Nephron (organoid): Measurements from ENCODE around the gene PIN1.

Source experiments
- H3K27ac Mint-ChIP-seq, 3 experiments: 2 replicates each; pipeline ENCODE4 v1.8.0; 2020; ENCODE audit warnings: mixed read lengths in 3 of 3, mild to moderate bottlenecking in 2 of 3, moderate library complexity in 1 of 3
- H3K27me3 Mint-ChIP-seq: 2 replicates; pipeline ENCODE4 v1.8.0; 2021; ENCODE audit warnings: low read depth, mild to moderate bottlenecking, moderate library complexity, mixed read lengths
- H3K36me3 Mint-ChIP-seq: 2 replicates; pipeline ENCODE4 v1.8.0; 2020; ENCODE audit warnings: low read depth, mixed read lengths
- H3K4me1 Mint-ChIP-seq: 2 replicates; pipeline ENCODE4 v1.8.0; 2020; ENCODE audit warnings: mixed read lengths
- H3K4me3 Mint-ChIP-seq, 3 experiments: 2 replicates each; pipeline ENCODE4 v1.8.0; 2020; ENCODE audit warnings: mild to moderate bottlenecking in 3 of 3, mixed read lengths in 3 of 3, moderate library complexity in 2 of 3
- H3K9me3 Mint-ChIP-seq: 2 replicates; pipeline ENCODE4 v1.8.0; 2020; ENCODE audit warnings: mixed read lengths
- TF ChIP-seq, protein P1 (sequence below), 3 experiments: fragments of 200-600 bp; sonication (generic); IDR thresholded peaks; one replicate each; pipeline ENCODE4 v1.5.0; 2021; ENCODE audit warnings: antibody characterized with exemption in 3 of 3; ENCODE audit not compliant: unreplicated experiment in 3 of 3

PIN1 gene

DNA sequence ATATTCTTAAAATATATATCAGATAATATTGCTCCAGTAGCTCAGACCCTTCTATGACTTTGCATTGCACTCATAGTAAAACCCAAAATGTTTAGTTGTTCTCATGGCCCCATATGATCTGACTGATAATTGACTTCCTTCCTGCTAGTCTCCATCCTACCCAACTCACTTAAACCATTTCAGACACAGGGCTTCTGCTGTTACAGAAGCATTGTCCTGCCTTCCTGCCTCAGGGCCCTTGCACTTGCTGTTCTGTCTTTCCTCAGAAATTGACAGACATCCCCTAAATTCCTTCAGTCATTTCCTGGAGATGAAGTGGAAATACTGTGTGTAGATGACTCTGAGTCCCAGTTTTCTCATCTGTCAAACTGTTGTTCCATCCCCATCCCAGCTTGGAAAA is 36.0 kb upstream of the PIN1 start:
- Mint-ChIP-seq H3K4me3 (no peak overlapping the region), H3K36me3 (peaks cover 17% of the 10 kb centered on the region), H3K9me3 (no peaks in the 10 kb centered on the region), H3K27me3 (no peaks in the 10 kb centered on the region), H3K27ac (no peak overlapping the region), H3K4me1 (peaks cover 7% of the 10 kb centered on the region)
- TF ChIP-seq, protein P1, sequence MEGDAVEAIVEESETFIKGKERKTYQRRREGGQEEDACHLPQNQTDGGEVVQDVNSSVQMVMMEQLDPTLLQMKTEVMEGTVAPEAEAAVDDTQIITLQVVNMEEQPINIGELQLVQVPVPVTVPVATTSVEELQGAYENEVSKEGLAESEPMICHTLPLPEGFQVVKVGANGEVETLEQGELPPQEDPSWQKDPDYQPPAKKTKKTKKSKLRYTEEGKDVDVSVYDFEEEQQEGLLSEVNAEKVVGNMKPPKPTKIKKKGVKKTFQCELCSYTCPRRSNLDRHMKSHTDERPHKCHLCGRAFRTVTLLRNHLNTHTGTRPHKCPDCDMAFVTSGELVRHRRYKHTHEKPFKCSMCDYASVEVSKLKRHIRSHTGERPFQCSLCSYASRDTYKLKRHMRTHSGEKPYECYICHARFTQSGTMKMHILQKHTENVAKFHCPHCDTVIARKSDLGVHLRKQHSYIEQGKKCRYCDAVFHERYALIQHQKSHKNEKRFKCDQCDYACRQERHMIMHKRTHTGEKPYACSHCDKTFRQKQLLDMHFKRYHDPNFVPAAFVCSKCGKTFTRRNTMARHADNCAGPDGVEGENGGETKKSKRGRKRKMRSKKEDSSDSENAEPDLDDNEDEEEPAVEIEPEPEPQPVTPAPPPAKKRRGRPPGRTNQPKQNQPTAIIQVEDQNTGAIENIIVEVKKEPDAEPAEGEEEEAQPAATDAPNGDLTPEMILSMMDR (IDR thresholded peaks at IDR 0.05; ENCODE audit: unreplicated experiment in 3 of 3), result no peak

DNA sequence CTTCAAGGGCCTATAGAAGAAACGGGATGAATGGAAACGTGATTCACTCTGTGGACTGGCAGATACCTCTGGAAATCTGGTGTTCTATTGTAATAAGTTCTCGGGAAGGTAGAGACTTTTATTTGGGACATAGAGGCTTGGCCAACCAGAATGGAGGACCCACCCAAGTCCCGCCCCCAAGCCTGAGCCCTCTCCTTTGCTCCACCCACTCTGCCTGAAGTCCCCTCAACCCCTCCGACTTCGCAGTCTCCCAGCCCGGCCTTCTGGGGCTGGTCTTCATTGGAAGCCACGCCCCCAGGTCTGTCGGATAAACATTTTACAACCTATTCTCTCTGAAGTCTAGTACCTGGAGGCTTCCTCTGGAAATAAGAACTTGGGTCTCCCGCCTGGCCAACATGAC is 33.1 kb upstream of the PIN1 start:
- no peak overlapping the region for H3K27ac Mint-ChIP-seq
- no peaks in the 10 kb centered on the region for H3K27me3 Mint-ChIP-seq
- TF ChIP-seq, protein P1 (IDR thresholded peaks at IDR 0.05; ENCODE audit: unreplicated experiment in 3 of 3), result no peak

DNA sequence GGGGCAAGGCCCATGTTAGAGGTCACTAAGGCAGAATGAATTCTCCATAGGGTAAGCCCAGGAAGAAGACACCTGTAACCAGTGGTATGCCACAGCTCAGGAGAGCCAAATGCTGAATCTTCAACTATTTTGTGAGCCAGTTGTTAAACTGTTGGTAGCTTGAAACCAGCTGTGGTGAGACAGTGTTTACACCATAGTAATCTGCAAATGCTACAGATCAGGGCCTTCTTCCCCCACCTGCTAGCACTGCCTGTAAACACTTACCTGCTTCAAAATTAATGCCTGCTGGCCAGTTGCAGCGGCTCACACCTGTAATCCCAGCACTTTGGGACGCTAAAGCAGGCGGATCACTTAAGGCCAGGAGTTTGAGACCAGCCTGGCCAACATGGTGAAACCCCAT is 28.3 kb upstream of the PIN1 start:
- TF ChIP-seq, protein P1 (IDR thresholded peaks at IDR 0.05; ENCODE audit: unreplicated experiment in 3 of 3), result no peak
- Mint-ChIP-seq H3K36me3 (peaks cover 38% of the 10 kb centered on the region), H3K27me3 (no peaks in the 10 kb centered on the region), H3K4me3 (no peak overlapping the region), H3K27ac (no peak overlapping the region), H3K4me1 (no peaks in the 10 kb centered on the region), H3K9me3 (no peaks in the 10 kb centered on the region)

More for the DNA sequence above, 33.1 kb upstream of the PIN1 start:
- Mint-ChIP-seq H3K36me3 (peaks cover 18% of the 10 kb centered on the region), H3K9me3 (no peaks in the 10 kb centered on the region), H3K4me1 (no peaks in the 10 kb centered on the region), H3K4me3 (no peak overlapping the region)

DNA sequence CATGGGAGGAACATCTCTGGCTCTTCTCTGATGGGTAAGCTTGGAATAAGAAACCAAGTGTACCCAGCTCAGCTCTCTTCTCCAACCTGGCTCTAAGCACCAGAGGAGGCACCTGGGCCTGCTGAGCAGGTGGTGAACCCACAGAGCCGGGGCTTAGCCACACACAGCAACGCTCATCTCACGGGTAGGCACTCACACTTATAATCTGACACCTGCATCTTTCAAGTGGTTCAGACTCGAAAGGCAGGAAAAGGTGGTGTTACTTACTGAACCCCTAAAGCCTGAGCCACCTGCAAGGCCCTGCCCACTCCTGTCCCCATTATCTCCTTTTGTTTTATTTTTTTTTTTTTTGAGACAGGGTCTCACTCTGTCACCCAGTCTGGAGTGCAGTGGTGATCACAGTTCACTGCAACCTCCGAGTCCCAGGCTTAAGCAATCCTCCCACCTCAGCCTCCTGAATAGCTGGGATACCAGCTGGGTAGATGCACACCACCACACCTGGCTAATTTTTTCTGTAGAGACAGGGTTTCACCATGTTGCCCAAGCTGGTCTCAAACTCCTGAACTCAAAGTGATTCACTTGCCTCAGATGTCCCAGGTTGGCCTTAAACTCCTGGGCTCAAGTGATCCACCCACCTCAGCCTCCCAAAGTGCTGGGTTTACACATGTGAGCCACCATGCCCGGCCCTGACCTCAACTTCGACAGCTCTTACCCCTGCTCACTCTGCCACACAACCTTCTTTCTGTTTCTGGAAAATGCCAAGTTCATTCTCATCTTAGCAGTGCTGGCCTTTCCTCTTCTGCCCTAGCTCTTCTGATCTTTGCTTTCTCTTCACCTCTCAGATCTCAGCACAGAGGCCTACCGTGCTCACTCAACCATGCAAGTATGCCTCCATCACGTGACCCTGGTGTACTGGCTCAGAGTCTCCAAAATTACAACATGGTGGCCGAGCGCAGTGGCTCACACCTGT is 26.0 kb upstream of the PIN1 start:
- H3K36me3 Mint-ChIP-seq, result peaks cover 35% of the 10 kb centered on the region
- no peak overlapping the region for H3K27ac Mint-ChIP-seq
- H3K4me3 Mint-ChIP-seq, result no peak overlapping the region
- no peaks in the 10 kb centered on the region for H3K4me1 Mint-ChIP-seq
- no peaks in the 10 kb centered on the region for H3K27me3 Mint-ChIP-seq
- peaks cover 3% of the 10 kb centered on the region for H3K9me3 Mint-ChIP-seq
- TF ChIP-seq, protein P1 (IDR thresholded peaks at IDR 0.05; ENCODE audit: unreplicated experiment in 3 of 3), result no peak

DNA sequence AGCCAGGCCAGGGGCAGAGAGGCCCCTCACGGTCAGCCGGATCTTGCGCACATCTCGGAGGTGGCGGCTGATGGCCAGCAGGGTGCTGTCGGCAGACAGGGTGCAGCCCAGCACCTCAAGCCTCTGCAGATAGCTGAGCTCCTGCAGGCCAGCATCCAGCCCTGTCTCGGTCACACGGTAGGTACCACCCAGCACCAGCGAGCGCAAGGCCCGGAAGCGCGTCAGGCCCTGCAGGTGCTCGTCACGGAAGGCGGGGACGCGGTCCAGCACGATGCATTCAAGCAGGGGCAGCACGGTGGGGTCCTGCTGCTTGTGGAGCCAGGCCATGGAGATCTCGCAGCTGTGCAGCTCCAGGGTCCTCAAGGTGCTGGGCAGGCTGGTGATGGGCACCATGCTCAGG is 24.0 kb upstream of the PIN1 start:
- Mint-ChIP-seq H3K4me1 (no peaks in the 10 kb centered on the region), H3K27me3 (no peaks in the 10 kb centered on the region), H3K27ac (no peak overlapping the region), H3K4me3 (no peak overlapping the region), H3K9me3 (peaks cover 5% of the 10 kb centered on the region), H3K36me3 (peaks cover 49% of the 10 kb centered on the region)
- TF ChIP-seq, protein P1 (IDR thresholded peaks at IDR 0.05; ENCODE audit: unreplicated experiment in 3 of 3), result no peak
